HepG2 (cell line): ENCODE results near the gene ZMPSTE24. TPM values are rescaled to one million over a fixed set of nuclear protein-coding genes. Genes with fewer than 3 reads are reported as not detected.
A peak's percentile ranks its signal among the peaks of the same experiment; 100 is the strongest.

Source experiments
- ATAC-seq: fragments of 200-7000 bp; cut with Tn5 transposase; 3 replicates; pipeline ENCODE4 v1.9.1; 2020; ENCODE audit warnings: mild to moderate bottlenecking, moderate library complexity
- BruUV-seq: library from RNA; stranded (reverse); fragments of 400-500 nt; replicated peaks from 2 replicates; lab custom pipeline; 2021; lab: Mats Ljungman, UMichigan
- CTCF ChIA-PET: fragments of 300-600 bp; formaldehyde crosslinking; extraction: SDS; loops from one replicate; lab custom pipeline; 2021; ENCODE audit warnings: low total read pairs, inconsistent platforms, low intra/inter-chr PET ratio; lab: Yijun Ruan, JAX
- POLR2A ChIA-PET: fragments of 350-600 bp; sonication (Branson Sonifier 250); formaldehyde crosslinking; loops from one replicate; lab custom pipeline; 2020; ENCODE audit warnings: antibody characterized with exemption, inconsistent platforms; lab: Yijun Ruan, JAX
- DNase-seq: peaks from one replicate; pipeline ENCODE4 v3.0.0-alpha.2; 2015; ENCODE audit warnings: low spot score
- FAIRE-seq: peaks from 3 replicates; lab custom pipeline; 2011; peaks lifted over from hg19 to GRCh38; lab: Jason Lieb, UNC
- H2AFZ ChIP-seq: one replicate; pipeline ENCODE4 v1.6.1; 2011; ENCODE audit warnings: low read length, inconsistent platforms
- H3K27ac ChIP-seq: fragments of 300-600 bp; 3 replicates; pipeline ENCODE4 v1.8.0; 2011; ENCODE audit warnings: mixed run types, mild to moderate bottlenecking, mixed read lengths, low read length, inconsistent platforms; ENCODE audit not compliant: insufficient read depth; ENCODE audit errors: extremely low read length
- H3K27me3 ChIP-seq, 2 experiments: fragments of 200-600 bp in 1 of 2; 2 replicates in 1 of 2; 3 replicates in 1 of 2; pipeline versions ENCODE4 v1.6.0 to v1.8.0; 2011; ENCODE audit warnings: low read length in 2 of 2, mild to moderate bottlenecking in 2 of 2, moderate library complexity in 2 of 2, inconsistent platforms in 1 of 2; ENCODE audit not compliant: insufficient read depth in 2 of 2, control insufficient read depth in 1 of 2
- H3K36me3 ChIP-seq, 2 experiments: fragments of 200-600 bp in 1 of 2; replicated peaks in 1 of 2; 2 replicates in 1 of 2; 3 replicates in 1 of 2; pipeline versions ENCODE4 v1.5.1 to v1.8.0; 2011; ENCODE audit warnings: low read length in 2 of 2, inconsistent platforms in 1 of 2; ENCODE audit not compliant: insufficient read depth in 2 of 2, control insufficient read depth in 1 of 2
- H3K4me1 ChIP-seq: 2 replicates; pipeline ENCODE4 v1.5.1; 2012; ENCODE audit warnings: low read length, inconsistent platforms; ENCODE audit not compliant: insufficient read depth
- H3K4me2 ChIP-seq: 2 replicates; pipeline ENCODE4 v1.6.0; 2011; ENCODE audit warnings: low read depth, low read length, inconsistent platforms
- H3K4me3 ChIP-seq, 3 experiments: fragments of 200-600 bp in 1 of 3; sonication (generic), shearing (Covaris generic) in 1 of 3; replicated peaks in 1 of 3; 2 replicates each; pipeline ENCODE4 v1.5.1; 2011 to 2016; ENCODE audit warnings: low read length in 3 of 3, inconsistent platforms in 2 of 3, low read depth in 2 of 3, mild to moderate bottlenecking in 2 of 3, control low read depth in 1 of 3, mixed read lengths in 1 of 3; ENCODE audit not compliant: insufficient read depth in 1 of 3
- H3K79me2 ChIP-seq: one replicate; pipeline ENCODE4 v1.6.1; 2011; ENCODE audit warnings: low read length, inconsistent platforms; ENCODE audit not compliant: insufficient read depth
- H3K9ac ChIP-seq: 2 replicates; pipeline ENCODE4 v1.6.0; 2011; ENCODE audit warnings: mild to moderate bottlenecking, low read depth, low read length, inconsistent platforms; ENCODE audit not compliant: insufficient read depth
- H3K9me3 ChIP-seq: 2 replicates; pipeline ENCODE4 v1.5.1; 2012; ENCODE audit warnings: mild to moderate bottlenecking, low read length
- H4K20me1 ChIP-seq: 2 replicates; pipeline ENCODE4 v1.6.0; 2011; ENCODE audit warnings: inconsistent platforms, mild to moderate bottlenecking, low read length, moderate library complexity; ENCODE audit not compliant: insufficient read depth
- MBD4 ChIP-seq: IDR thresholded peaks from 2 replicates; pipeline ENCODE4 v1.6.1; 2012; ENCODE audit warnings: low read length, inconsistent platforms, borderline replicate concordance
- PATZ1 ChIP-seq: sonication (generic); formaldehyde crosslinking; IDR thresholded peaks from 2 replicates; pipeline ENCODE4 v1.4.0; 2020; ENCODE audit warnings: missing genetic modification reagents
- SETDB1 ChIP-seq: sonication (generic); formaldehyde crosslinking; IDR thresholded peaks from 2 replicates; pipeline ENCODE4 v1.5.1; 2020; ENCODE audit warnings: missing genetic modification reagents, mild to moderate bottlenecking, borderline replicate concordance
- SIN3B ChIP-seq: fragments of 150-350 bp; IDR thresholded peaks from 2 replicates; pipeline ENCODE4 v1.6.1; 2014; ENCODE audit warnings: low read length
- TCF7 ChIP-seq: sonication (generic); IDR thresholded peaks from 2 replicates; pipeline ENCODE4 v1.6.1; 2016; ENCODE audit warnings: antibody characterized with exemption, low read depth
- TRIM22 ChIP-seq: fragments of 450-650 bp; IDR thresholded peaks from 2 replicates; pipeline ENCODE4 v1.6.1; 2017
- ZBTB20 ChIP-seq: sonication (generic); formaldehyde crosslinking; IDR thresholded peaks from 2 replicates; pipeline ENCODE4 v1.8.1; 2023; ENCODE audit warnings: missing genetic modification reagents, low read depth, mild to moderate bottlenecking, borderline replicate concordance
- ZKSCAN8 ChIP-seq: IDR thresholded peaks from 2 replicates; pipeline ENCODE4 v1.6.1; 2016; ENCODE audit warnings: borderline replicate concordance, missing genetic modification reagents, missing compliant biosample characterization
- ZNF407 ChIP-seq: sonication (generic); formaldehyde crosslinking; IDR thresholded peaks from one replicate; pipeline ENCODE4 v1.5.1; 2020; ENCODE audit warnings: mild to moderate bottlenecking, missing genetic modification reagents; ENCODE audit errors: not compliant biosample characterization
- ZNF501 ChIP-seq: sonication (generic); formaldehyde crosslinking; IDR thresholded peaks from 2 replicates; pipeline ENCODE4 v1.5.1; 2020; ENCODE audit warnings: mild to moderate bottlenecking, moderate library complexity, missing genetic modification reagents
- ZNF556 ChIP-seq: sonication (generic); formaldehyde crosslinking; IDR thresholded peaks from 2 replicates; pipeline ENCODE4 v1.4.0; 2020; ENCODE audit warnings: mild to moderate bottlenecking, missing genetic modification reagents, borderline replicate concordance
- WGBS: methylation state at CpG from one replicate; pipeline ENCODE4 v1.1.6; 2017; ENCODE audit warnings: low lambda C conversion rate; 5-methylcytosine and 5-hydroxymethylcytosine counted together
- in situ Hi-C: cut with HindIII; loops from 2 replicates; pipeline ENCODE4 v1.10.0; 2017; ENCODE audit warnings: low pct_unique_long_range_greater_than_20kb; ENCODE audit not compliant: extremely low pct_ligation_motif_present
- intact Hi-C: fragments of 100-400 bp; cut with micrococcal nuclease; formaldehyde crosslinking; loops from one replicate; pipeline ENCODE4 v1.10.0; 2022; ENCODE audit not compliant: unreplicated experiment
- polyA plus RNA-seq, 8 experiments: library from polyadenylated mRNA; depleted of rRNA in 3 of 8; stranded (reverse) in 7 of 8; unstranded in 1 of 8; fragments of >200 nt; fragmentation: Illumina TruSeq in 4 of 8; extraction: Trizol in 4 of 8; gene quantifications; 2 replicates each; pipeline versions ENCODE4 v1.2.1 to v1.2.3, GENCODE V29; 2011 to 2016; ENCODE audit warnings: low read depth in 4 of 8, missing spikeins in 1 of 8, mixed read lengths in 1 of 8; ENCODE audit not compliant: insufficient read depth in 1 of 8
- total RNA-seq, 5 experiments: library from RNA; depleted of rRNA; stranded (reverse); fragments of >200 nt; fragmentation: Illumina TruSeq; extraction: Trizol; gene quantifications; 2 replicates each; pipeline ENCODE4 v1.2.3, GENCODE V29; 2016; ENCODE audit warnings: low read depth in 1 of 5

The ZMPSTE24 gene
- total and polyA plus RNA-seq, 2 of the 13 experiments (the other 11 are each of a cell fraction or from before 2014, with no cell fraction given): 13.6 to 60.2 TPM

GRCh38 chr1:40314721-40315238 lies 56.7 kb downstream of the ZMPSTE24 start:
- peak overlapping the region; percentile 74 for H3K9ac ChIP-seq
- FAIRE-seq: no peak
- TF ChIP-seq MBD4 (no peak), ZNF556 (CRISPR knock-in tag) (no peak), TRIM22 (no peak), ZNF501 (peak; percentile 28; the same call in 1 of the 2 replicates), ZBTB20 (CRISPR knock-in tag) (0 out of 2 replicates have a peak, but pooled peaks have one; percentile 14), SIN3B (0 out of 2 replicates have a peak, but pooled peaks have one; percentile 3), PATZ1 (CRISPR knock-in tag) (peak; percentile 78), ZKSCAN8 (no peak), ZNF407 (peak; percentile 4), SETDB1 (CRISPR knock-in tag) (0 out of 2 replicates have a peak, but pooled peaks have one; percentile 4), TCF7 (no peak)

More at GRCh38 chr1:40314721-40315238, 56.7 kb downstream of the ZMPSTE24 start:
- Histone ChIP-seq H4K20me1 (no peaks in the 10 kb centered on the region), H3K36me3 (no peaks in the 10 kb centered on the region; a peak in 1 of 5 replicates), H3K4me3 (peak overlapping the region; percentile 58 to 93 (median 64)), H3K79me2 (no peaks in the 10 kb centered on the region), H3K4me1 (peaks cover 47% of the 10 kb centered on the region), H3K9me3 (no peaks in the 10 kb centered on the region), H3K27me3 (peaks cover 0 to 11% of the 10 kb centered on the region in 2 experiments; a peak in 1 of 5 replicates), H3K4me2 (peak overlapping the region; percentile 96), H3K27ac (peak overlapping the region; percentile 82), H2AFZ (no peak overlapping the region)
- ATAC-seq (peak; percentile 10), DNase-seq (peak; percentile 55)
- CTCF ChIA-PET: interaction anchor here (1.5 kb wide), 2 partner anchors 24 to 90 kb away, joined by 5 to 6 read pairs; no protein-coding TSS in a partner anchor
- WGBS: 5% methylated on average over 10 of the region's 13 CpGs
- POLR2A ChIA-PET: interaction anchor here (0.7 to 4.6 kb wide), 18 partner anchors 9 to 275 kb away, joined by 3 to 23 read pairs (median 4); partner anchors contain the start of genes CAP1, SMAP2, TMCO2 and ZFP69B
- BruUV-seq: TSS peak; percentile 57
- in situ Hi-C loops: no loop called here
- intact Hi-C loops: loop anchor here (10.0 kb wide), 1 partner anchor 60 kb away; the partner anchor contains the start of gene ZMPSTE24
